G401.6 (cell line): ENCODE data around the gene ABCA1.

Experiments used
- FAIRE-seq: peaks from 2 replicates; lab custom pipeline; 2012; peaks lifted over from hg19 to GRCh38; lab: Jason Lieb, UNC

Gene ABCA1

DNA sequence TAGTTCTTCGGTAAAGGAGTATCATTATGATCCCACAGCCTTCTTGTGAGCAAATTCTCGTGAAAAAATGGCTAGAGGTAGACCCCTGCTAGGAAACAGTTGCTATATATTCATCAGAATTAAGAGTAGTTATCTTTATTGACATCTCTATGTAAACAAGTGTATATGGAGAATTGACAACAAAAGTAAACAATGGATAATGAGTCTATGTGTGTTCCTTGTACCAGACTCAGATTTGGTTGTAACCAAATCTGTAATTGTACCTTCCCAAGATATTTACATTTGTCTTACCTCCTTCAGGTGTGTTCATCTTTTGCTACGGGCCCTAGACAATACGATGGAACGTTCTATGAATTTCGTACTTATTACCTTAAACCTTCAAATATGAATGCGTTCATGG lies 161.9 kb downstream of the ABCA1 start:
- no peak for FAIRE-seq

DNA sequence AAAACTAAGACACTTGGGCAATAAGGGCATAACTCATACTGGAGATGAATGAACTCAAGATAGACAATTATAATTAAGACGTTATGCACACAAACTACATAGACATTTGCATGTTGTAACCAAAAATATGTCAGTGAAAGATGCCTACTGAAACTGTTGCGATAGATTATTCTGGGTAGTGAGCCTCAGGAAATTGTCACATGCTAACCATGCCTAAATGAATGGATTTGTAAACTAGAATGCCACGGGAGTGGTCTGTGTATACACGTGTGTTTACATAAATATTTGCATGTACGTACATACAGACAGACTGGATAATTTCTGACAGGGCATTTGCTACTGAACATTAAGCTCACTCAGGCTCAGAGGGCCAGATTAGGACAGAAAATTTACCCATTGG lies 162.8 kb downstream of the ABCA1 start:
- no peak for FAIRE-seq

DNA sequence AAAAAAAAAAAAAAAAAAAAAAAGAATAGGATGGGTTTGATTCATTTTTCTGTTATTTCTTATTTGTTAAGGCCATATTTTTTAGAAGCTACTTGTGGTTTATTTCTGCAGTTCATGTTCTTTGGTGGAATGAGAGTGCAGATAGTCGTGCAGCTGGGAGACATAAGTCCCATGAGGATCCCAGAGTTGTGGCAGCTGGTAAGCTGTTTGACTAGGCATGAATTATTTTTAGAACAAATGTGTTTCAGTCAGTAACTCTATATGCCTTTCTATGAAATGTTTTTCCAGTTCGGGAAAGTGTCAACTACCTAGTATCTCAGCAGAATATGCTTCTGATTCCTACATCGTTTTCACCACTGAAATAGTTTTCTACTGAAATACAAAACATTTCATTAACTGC lies 169.0 kb downstream of the ABCA1 start:
- no peak for FAIRE-seq

DNA sequence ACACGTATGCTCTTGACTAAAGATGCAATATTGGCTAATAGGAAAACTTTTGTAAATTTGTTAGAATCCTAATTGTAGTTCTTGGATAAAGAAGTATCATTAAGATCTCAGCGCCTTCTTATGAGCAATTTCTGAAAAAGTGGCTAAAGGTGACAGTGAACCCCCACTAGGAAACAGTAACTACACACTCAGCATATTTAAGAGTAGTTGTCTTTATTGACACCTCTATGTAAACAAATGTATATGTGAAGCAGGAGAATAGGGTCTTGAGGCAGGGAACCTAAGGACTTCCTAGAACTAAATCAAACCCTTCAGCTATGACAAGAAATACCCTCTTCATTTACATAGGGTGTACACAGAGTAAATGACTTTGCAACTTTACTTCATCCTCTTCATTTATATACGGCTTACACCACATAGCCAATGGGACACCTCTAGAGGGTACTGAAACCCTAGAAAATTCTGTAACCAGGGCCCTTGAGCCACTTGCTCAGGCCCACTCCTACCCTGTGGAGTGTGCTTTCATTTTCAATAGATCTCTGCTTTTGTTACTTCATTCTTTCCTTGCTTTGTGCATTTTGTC lies 177.7 kb downstream of the ABCA1 start:
- no peak for FAIRE-seq

DNA sequence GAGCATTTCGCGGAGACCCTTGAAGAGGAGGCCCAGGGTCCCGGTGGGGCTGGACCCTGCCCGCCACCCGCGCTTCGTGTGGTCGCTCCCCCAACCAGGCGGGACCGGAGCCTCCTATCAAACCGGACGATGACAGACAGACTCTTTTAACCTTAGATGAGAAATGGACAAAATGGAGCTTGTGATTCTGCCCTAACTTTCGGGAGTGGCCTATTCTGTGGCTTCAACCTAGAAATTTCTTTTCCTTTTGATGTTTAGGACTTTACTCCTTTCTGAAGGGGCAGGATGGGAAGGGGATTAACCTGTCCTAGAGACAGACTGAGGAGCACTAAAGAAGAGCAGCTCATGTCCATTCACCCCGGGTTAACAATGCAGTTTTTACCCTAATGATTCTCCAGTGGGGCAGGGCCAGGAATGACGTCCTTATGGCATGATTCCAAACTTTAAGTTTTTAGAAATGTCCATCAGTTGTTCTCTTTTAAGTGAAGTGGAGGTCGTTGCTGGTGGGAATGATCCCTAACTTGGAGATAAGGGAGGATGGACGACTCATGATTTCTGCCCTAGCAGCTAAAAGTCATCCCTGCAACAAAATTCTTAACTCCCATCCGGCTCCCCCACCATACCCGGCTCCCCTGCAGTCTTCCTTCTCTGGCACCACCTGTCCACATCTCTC lies 179.5 kb downstream of the ABCA1 start:
- no peak for FAIRE-seq

DNA sequence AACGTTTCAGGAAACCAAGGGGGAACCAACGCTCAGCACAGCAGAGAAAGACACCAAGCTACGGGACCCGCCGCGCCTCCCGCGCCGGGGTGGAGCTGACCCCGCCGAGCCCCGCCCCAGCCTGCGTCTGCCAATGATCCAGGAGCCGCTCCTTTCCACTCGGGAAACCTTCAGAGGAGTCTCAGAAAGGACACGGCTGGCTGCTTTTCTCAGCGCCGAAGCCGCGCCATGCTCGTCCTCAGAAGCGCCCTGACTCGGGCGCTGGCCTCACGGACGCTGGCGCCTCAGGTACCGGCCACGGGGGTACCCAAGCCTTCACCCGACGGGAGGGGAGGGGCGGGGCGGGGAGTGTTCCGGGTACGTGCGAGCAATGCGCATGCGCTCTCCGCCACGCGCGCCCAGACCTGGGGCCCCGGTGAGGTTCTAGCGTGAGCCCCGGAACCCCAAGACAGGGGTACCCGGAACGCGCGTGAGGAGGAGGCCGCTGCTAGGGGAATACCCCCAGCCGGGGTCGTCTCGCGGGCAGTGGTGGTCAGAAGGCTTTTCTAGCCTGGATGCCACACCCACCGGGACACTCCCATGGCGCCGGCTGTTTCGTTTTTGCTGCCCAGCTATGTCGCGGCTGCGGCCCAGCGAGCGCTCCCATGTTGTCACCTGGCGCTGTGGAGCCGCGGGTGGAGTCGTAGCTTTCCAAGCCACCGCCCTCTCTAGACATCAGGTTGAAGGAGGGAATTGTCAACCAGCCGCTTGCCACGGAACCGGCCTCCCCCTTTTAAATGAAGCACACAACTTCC lies 180.2 kb downstream of the ABCA1 start, which contains the start of gene NIPSNAP3A:
Gene NIPSNAP3A (plus strand): TSS at position 119 of the 794 bp plus-strand sequence. CDS start 110 bp downstream, at position 229.
- no peak for FAIRE-seq

DNA sequence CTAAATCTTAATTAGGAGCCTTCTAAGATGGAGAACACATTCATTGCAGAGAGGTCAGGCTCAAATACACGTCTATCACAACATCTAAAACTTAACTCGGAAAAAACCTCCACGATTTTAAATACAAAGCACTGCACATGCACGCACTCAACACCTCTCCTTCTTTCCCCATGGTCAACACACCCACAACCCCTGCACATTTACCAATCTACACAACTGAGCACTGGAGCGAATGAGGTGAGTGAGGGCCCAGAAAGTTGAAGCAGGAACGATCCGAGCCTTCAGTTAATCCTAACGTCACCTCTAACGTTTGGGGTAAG lies 180.8 kb downstream of the ABCA1 start:
- FAIRE-seq: no peak

DNA sequence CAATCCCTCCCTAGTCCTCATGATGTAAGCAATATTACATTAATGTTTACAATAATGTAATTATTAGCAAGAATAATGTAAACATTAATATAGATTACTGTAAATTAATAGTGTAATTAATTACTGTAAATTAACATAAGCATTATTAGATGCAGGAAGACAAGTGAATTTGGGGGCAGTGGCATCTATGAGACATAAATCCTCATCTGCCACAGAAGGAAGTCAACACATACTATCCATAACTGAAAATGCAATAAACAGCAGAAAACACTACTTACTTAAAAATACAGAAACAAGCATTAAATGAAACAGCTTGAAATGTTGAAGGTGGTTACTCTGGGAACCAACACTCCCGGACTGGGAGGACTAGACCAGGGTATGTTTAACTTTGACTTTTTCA lies 181.2 kb downstream of the ABCA1 start:
- FAIRE-seq: no peak

DNA sequence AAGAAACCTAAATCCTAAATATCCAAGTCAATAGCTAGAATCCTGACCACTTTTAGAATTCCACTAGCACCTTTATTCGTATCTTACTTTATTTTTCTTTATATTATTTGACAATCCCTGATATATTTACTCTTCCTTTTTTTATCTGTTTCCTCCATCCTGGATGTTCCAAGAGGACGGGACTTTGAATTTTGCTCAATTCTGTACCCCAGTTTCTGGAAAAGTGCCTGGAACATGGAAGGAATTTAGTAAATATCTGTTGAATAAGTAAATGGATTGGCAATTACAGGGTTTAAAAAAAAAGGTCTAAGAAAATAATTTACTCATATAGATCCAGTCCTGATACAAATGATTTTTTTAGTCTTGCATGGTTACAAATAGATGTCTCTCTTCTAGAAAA lies 181.7 kb downstream of the ABCA1 start:
- no peak for FAIRE-seq

DNA sequence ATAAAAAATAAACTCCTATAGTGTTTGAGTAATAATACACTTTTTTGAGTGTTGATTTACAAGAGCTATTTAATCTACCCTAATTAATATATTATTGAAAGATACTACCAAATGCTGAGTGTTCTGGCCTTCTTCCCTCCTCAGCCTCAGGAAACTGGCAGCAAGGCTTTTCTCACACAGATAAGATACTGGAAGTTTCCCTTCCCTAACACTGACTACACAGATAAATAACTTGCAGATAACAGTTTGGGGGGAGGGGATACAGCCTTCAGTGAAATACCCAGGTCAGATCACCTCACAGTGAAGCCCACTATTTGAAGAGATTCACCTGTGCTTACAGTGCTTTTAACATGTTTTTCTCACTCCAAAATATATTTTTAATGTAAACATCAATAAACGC lies 182.1 kb downstream of the ABCA1 start:
- FAIRE-seq: no peak

DNA sequence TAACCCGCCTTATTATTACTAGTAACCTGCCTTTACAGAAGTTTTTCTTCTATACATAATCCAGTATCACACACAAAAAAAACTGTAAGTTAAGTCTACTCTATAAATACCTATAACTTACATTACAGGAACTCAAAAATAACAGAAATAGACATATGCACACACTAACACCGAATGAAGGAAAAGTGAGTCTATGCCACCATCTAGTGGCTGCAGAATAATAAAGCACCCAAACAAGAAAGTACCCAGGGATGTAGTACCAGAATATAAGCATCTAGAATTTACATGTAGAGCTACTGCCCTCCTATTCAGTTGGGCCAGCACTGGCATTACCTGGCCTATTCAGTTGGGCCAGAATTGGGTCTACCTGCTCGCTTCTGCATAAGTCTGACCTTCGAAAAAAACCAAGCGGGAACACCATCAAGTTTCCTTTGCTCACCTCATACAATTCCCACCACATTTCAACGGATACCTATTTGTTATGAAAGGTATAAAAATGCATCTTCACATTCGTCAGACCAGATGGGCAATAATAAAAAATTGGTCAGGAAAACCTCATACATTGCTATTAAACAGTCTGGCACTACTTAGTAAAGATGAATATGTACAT lies 184.5 kb downstream of the ABCA1 start:
- FAIRE-seq: peak; percentile 95

DNA sequence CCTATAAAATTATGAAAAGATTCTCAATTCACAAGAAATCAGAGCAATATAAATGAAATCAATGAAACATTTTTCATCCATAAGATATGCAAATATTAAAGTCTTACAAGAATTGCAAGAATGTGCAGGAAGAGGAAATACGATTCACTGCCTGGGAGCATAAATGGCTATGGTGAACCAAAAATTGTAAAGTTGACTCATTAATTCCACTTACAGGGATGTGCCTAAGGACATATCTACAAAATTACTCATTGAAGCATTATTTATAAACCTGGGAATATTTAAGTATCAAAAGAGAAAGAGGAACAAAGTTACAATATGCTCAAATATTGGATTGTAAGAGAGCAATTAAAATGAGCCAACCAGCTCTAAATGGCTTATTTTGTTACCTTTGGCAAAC lies 187.3 kb downstream of the ABCA1 start:
- no peak for FAIRE-seq

DNA sequence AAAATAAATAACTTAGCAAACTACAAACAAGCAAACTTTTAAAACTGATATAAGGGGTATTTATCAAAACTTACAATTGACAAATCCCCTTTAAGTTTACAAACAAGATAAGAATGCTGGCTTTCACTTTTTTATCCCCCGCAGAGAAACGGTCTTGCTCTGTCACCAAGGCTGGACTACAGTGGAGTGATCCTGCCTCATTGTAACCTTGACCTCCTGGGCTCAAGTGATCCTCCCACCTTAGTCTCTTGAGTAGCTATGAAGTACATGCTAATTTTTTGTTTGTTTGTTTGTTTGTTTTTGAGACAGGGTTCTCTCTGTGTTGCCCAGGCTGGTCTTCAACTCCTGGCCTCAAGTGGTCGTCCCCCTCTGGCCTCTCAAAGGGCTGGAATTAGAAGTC lies 189.5 kb downstream of the ABCA1 start:
- FAIRE-seq: no peak
